Mesothelial cell of epicardium (in vitro differentiated cells): ENCODE measurements around the gene ACVR2B. TPM values are rescaled to one million over a fixed set of nuclear protein-coding genes. Genes with fewer than 3 reads are reported as not detected.

ENCODE experiments used
- DNase-seq, 2 experiments: peaks; one replicate each; pipeline ENCODE4 v3.0.0; 2021; ENCODE audit warnings: low spot score in 2 of 2; ENCODE audit not compliant: unreplicated experiment in 2 of 2
- H3K27ac Mint-ChIP-seq: 2 replicates; pipeline ENCODE4 v1.8.0; 2021; ENCODE audit warnings: mixed read lengths
- H3K27me3 Mint-ChIP-seq: 2 replicates; pipeline ENCODE4 v1.8.0; 2021; ENCODE audit warnings: low read depth, mixed read lengths
- H3K36me3 Mint-ChIP-seq: 2 replicates; pipeline ENCODE4 v1.8.0; 2021; ENCODE audit warnings: mixed read lengths
- H3K4me1 Mint-ChIP-seq: 2 replicates; pipeline ENCODE4 v1.8.0; 2021; ENCODE audit warnings: mixed read lengths
- H3K4me3 Mint-ChIP-seq: 2 replicates; pipeline ENCODE4 v1.8.0; 2021; ENCODE audit warnings: mild to moderate bottlenecking, moderate library complexity, mixed read lengths
- H3K9me3 Mint-ChIP-seq: 2 replicates; pipeline ENCODE4 v1.8.0; 2021; ENCODE audit warnings: mixed read lengths
- total RNA-seq: library from RNA; stranded (reverse); gene quantifications from 3 replicates; pipeline ENCODE4 v1.2.1, GENCODE V29; 2021
- TF ChIP-seq, protein P1 (sequence below): fragments of 200-600 bp; sonication (generic); IDR thresholded peaks from one replicate; pipeline ENCODE4 v1.5.0; 2021; ENCODE audit warnings: antibody characterized with exemption; ENCODE audit not compliant: unreplicated experiment

The ACVR2B gene
- total RNA-seq, 1 donor from 2014 or later = 50.4 TPM

DNA sequence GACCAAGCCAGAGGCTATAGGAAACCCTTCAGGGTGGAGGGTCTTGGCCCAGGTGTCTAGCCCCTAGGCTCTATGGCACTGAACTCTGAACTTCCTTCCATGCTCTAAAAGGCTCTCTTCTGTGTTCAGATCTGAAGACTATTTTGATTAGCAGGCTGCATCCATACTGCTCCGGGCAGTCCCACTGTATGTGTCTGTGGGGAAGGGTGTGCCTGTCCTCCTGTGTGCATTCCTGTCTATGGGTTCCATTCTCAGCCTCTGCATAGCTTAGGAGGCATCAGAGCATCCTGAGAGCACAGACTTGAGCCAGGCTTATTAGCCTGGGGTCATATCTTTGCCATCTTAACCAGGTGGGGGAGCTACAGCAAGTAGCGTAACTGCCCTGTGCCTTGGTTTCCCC is 80.5 kb downstream of the ACVR2B start:
- H3K4me1 Mint-ChIP-seq = no peaks in the 10 kb centered on the region

DNA sequence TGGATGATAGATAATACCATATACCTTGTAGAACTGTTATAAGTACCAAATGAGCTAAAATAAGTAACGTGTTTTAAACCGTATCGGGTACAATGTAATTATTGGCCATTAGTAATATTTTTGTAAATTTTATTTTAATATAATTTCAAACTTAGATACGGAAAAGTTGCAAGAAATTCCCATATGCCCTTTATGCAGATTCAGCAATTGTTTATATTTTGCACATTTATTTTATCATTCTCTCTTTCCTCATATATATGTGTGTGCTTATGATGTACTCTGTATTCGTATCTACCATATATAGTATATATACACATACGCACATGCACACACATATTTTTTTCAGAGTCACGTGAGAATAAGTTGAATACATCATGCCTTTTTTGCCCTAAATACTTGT is 80.9 kb downstream of the ACVR2B start:
- no peak for DNase-seq
- H3K4me1 Mint-ChIP-seq = no peaks in the 10 kb centered on the region
- no peak overlapping the region for H3K4me3 Mint-ChIP-seq
- H3K9me3 Mint-ChIP-seq = peaks cover 13% of the 10 kb centered on the region
- no peak overlapping the region for H3K27ac Mint-ChIP-seq
- H3K27me3 Mint-ChIP-seq = no peaks in the 10 kb centered on the region
- TF ChIP-seq, protein P1, sequence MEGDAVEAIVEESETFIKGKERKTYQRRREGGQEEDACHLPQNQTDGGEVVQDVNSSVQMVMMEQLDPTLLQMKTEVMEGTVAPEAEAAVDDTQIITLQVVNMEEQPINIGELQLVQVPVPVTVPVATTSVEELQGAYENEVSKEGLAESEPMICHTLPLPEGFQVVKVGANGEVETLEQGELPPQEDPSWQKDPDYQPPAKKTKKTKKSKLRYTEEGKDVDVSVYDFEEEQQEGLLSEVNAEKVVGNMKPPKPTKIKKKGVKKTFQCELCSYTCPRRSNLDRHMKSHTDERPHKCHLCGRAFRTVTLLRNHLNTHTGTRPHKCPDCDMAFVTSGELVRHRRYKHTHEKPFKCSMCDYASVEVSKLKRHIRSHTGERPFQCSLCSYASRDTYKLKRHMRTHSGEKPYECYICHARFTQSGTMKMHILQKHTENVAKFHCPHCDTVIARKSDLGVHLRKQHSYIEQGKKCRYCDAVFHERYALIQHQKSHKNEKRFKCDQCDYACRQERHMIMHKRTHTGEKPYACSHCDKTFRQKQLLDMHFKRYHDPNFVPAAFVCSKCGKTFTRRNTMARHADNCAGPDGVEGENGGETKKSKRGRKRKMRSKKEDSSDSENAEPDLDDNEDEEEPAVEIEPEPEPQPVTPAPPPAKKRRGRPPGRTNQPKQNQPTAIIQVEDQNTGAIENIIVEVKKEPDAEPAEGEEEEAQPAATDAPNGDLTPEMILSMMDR = no peak
- peaks cover 19% of the 10 kb centered on the region for H3K36me3 Mint-ChIP-seq

More for the DNA sequence above, 80.5 kb downstream of the ACVR2B start:
- Mint-ChIP-seq H3K27me3 (no peaks in the 10 kb centered on the region), H3K36me3 (peaks cover 19% of the 10 kb centered on the region), H3K27ac (no peak overlapping the region), H3K9me3 (peaks cover 13% of the 10 kb centered on the region), H3K4me3 (no peak overlapping the region)
- TF ChIP-seq, protein P1 = no peak
- DNase-seq = no peak

DNA sequence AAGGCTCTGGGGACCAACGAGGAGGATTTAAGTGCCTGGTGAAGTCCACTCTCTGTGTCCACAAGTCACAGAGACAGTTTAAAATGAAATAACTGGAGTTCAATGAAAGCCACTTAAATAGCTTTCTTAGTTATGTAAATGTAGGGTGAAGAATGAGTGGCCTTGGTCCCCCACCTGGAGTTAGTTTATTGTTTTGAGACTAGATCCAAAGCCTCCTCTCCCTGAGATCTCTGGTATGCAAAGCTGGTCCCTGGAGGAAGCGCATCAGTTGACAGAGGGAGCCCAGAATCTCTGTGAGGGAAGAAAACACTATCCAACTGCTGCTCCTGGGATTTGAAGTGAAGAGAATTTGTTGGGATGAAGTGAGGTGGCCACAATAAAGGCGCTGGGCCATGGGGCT is 83.0 kb downstream of the ACVR2B start:
- no peaks in the 10 kb centered on the region for H3K4me1 Mint-ChIP-seq
- H3K27ac Mint-ChIP-seq = no peak overlapping the region

DNA sequence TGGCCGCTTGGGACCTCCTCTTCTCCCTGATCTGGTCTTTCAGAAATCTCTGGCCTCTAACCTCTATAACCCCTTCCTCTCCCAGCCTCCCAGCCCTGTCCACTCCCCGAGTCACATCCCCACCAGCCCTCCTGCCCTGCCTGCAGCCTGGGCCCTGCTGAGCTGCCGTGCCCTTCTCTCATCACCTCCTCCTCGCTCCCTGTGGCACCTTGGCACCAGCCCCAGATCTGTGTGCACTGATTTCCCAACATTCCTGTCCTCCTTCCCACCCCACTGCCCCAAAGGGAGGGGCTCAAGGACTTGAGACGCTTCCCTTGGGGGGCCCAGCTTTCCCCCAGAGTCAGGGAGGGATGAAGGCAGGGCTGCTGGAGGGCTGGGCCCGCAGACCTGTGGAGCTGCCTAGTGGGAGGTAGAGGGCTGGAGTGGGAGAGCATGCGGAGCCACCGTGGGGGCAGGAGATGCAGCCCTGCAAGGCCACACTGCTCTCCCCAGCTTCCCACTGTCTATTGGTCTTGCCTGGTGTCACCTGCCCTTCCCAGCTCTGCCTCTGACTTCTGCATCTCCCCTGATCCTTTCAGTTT is 85.2 kb downstream of the ACVR2B start:
- no peak for DNase-seq
- H3K4me3 Mint-ChIP-seq = no peak overlapping the region
- H3K36me3 Mint-ChIP-seq = peaks cover 19% of the 10 kb centered on the region
- no peaks in the 10 kb centered on the region for H3K27me3 Mint-ChIP-seq
- H3K9me3 Mint-ChIP-seq = peaks cover 13% of the 10 kb centered on the region
- TF ChIP-seq, protein P1 = no peak
- no peaks in the 10 kb centered on the region for H3K4me1 Mint-ChIP-seq
- H3K27ac Mint-ChIP-seq = no peak overlapping the region

More for the DNA sequence above, 83.0 kb downstream of the ACVR2B start:
- Mint-ChIP-seq H3K27me3 (no peaks in the 10 kb centered on the region), H3K9me3 (peaks cover 13% of the 10 kb centered on the region), H3K36me3 (peaks cover 19% of the 10 kb centered on the region), H3K4me3 (no peak overlapping the region)
- TF ChIP-seq, protein P1 = no peak
- DNase-seq = no peak

DNA sequence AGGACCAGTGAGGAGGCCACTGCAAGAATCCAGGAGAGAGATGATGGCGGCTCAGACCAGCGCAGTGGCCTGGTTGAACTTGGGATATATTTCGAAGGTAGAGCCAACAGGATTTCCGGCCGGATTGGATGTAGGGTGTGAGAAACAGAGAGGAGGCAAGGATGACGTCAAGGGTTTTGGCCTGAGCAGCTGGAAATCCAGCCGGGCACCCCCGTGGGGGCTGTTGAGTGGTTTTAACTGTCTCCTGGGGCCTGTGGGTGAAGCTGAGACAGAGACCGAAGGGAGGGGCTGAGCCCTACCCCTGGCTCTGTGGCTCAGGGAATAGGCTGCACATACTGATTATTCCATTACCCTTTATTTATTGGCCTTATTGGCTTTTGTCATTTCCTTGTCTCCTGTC is 88.1 kb downstream of the ACVR2B start:
- no peak for DNase-seq
- TF ChIP-seq, protein P1 = no peak
- Mint-ChIP-seq H3K9me3 (no peaks in the 10 kb centered on the region), H3K4me3 (no peak overlapping the region), H3K36me3 (peaks cover 1% of the 10 kb centered on the region), H3K27me3 (peaks cover 3% of the 10 kb centered on the region), H3K4me1 (no peaks in the 10 kb centered on the region), H3K27ac (no peak overlapping the region)

Other genes with a start within 250 kb of the ACVR2B start
- gene SLC22A13, start 188.1 kb upstream of the ACVR2B start, total RNA-seq = 0.34 to 0.85 TPM (median 0.75 TPM) in 3 replicates
- gene SLC22A14, start 171.6 kb upstream of the ACVR2B start, total RNA-seq = 0.20 to 0.22 TPM in 2 of 3 replicates, not detected in the other
- 5.2 to 5.9 TPM (median 5.5 TPM) in 3 replicates for gene XYLB, start 107.1 kb upstream of the ACVR2B start, total RNA-seq
- 17.4 to 19.5 TPM (median 18.6 TPM) in 3 replicates for gene EXOG, start 42.5 kb downstream of the ACVR2B start, total RNA-seq
- gene SCN5A, start 195.8 kb downstream of the ACVR2B start, total RNA-seq = 0.88 to 1.8 TPM (median 1.4 TPM) in 3 replicates